Fibroblast of the aortic adventitia (primary cell): ENCODE data around the gene WDR74. TPM values are rescaled to one million over a fixed set of nuclear protein-coding genes. Genes with fewer than 3 reads are reported as not detected.

Source experiments
- DNase-seq: peaks from one replicate; pipeline ENCODE4 v3.0.0-alpha.2; 2010; ENCODE audit warnings: low read depth
- H3K4me3 ChIP-seq: 2 replicates; pipeline ENCODE4 v1.5.1; 2011; ENCODE audit warnings: low read depth, mild to moderate bottlenecking, control low read depth, low read length, moderate library complexity
- CTCF ChIP-seq: IDR thresholded peaks from 2 replicates; pipeline ENCODE4 v1.5.1; 2011; ENCODE audit warnings: mild to moderate bottlenecking, low read length, control low read depth, inconsistent platforms; ENCODE audit not compliant: insufficient read depth
- total RNA-seq: library from RNA; depleted of rRNA; stranded (reverse); fragments of >200 nt; gene quantifications from 2 replicates; pipeline ENCODE4 v1.2.3, GENCODE V29; 2012; ENCODE audit warnings: low replicate concordance

The WDR74 gene
- total RNA-seq, 1 donor = 29.5 TPM

- no peak for DNase-seq
- no peak overlapping the region for H3K4me3 ChIP-seq
- TF ChIP-seq CTCF = no peak
Measured at GRCh38 chr11:62858201-62858600, 18.8 kb upstream of the WDR74 start.

- DNase-seq = no peak
- TF ChIP-seq CTCF = no peak
- H3K4me3 ChIP-seq = no peak overlapping the region
Measured at GRCh38 chr11:62857541-62857982, 18.2 kb upstream of the WDR74 start.

- TF ChIP-seq CTCF = no peak
- H3K4me3 ChIP-seq = peak overlapping the region; percentile 89
- DNase-seq = no peak
Measured at GRCh38 chr11:62856333-62856895, 17.0 kb upstream of the WDR74 start.

- peak; percentile 97 for DNase-seq
- no peak for TF ChIP-seq CTCF
- H3K4me3 ChIP-seq = peak overlapping the region; percentile 89
Measured at GRCh38 chr11:62855571-62856332, 16.4 kb upstream of the WDR74 start.

- peak; percentile 30 for DNase-seq
- H3K4me3 ChIP-seq = peak overlapping the region; percentile 81
- TF ChIP-seq CTCF = no peak
Measured at GRCh38 chr11:62854825-62855570, 15.6 kb upstream of the WDR74 start.

GRCh38 chr11:62854013-62854824 lies 14.8 kb upstream of the WDR74 start:
- H3K4me3 ChIP-seq = peak overlapping the region; percentile 81
- no peak for DNase-seq
- TF ChIP-seq CTCF = no peak
